Adipose tissue (tissue), 3 donors: ENCODE measurements around the gene MED10. TPM values are rescaled to one million over a fixed set of nuclear protein-coding genes. Genes with fewer than 3 reads are reported as not detected.

Experiments used
- H3K27ac ChIP-seq: one replicate; pipeline ENCODE4 v1.5.1; 2013; ENCODE audit warnings: low read depth, low read length
- WGBS, 3 donors: extraction: QIAGEN DNeasy Blood & Tissue Kit; methylation state at CpG; one replicate each; pipeline ENCODE4 v1.1.7; 2013; 5-methylcytosine and 5-hydroxymethylcytosine counted together
- polyA plus RNA-seq, 3 donors: library from polyadenylated mRNA; stranded (reverse); fragments of 200-250 nt; gene quantifications; one replicate each; pipeline ENCODE4 v1.2.3, GENCODE V29; 2013
- donor health status: healthy with polysubstance abuse.
- donor health status: Bipolar disorder and iron deficiency.
- donor health status: healthy.

MED10 gene
- polyA plus RNA-seq, 3 donors: 26.8 to 37.3 (median 35.5) TPM

- H3K27ac ChIP-seq: no peak overlapping the region
- 57 to 74% (median 69%) methylated on average over 6 of the region's 6 CpGs for WGBS, 3 donors
These were observed 24.6 kb upstream of the MED10 start for GRCh38 chr5:6402939-6403338.

- H3K27ac ChIP-seq: no peak overlapping the region
- 66 to 73% (median 70%) methylated on average over 2 of the region's 2 CpGs for WGBS, 3 donors
These were observed 23.1 kb upstream of the MED10 start for GRCh38 chr5:6401410-6401809.

GRCh38 chr5:6399980-6400910 lies 21.9 kb upstream of the MED10 start:
- WGBS, 3 donors: 56 to 77% (median 75%) methylated on average over 13 of the region's 13 CpGs
- no peak overlapping the region for H3K27ac ChIP-seq

GRCh38 chr5:6398570-6399230 lies 20.4 kb upstream of the MED10 start:
- H3K27ac ChIP-seq: no peak overlapping the region
- 84 to 89% (median 87%) methylated on average over 14 of the region's 14 CpGs for WGBS, 3 donors

DNA sequence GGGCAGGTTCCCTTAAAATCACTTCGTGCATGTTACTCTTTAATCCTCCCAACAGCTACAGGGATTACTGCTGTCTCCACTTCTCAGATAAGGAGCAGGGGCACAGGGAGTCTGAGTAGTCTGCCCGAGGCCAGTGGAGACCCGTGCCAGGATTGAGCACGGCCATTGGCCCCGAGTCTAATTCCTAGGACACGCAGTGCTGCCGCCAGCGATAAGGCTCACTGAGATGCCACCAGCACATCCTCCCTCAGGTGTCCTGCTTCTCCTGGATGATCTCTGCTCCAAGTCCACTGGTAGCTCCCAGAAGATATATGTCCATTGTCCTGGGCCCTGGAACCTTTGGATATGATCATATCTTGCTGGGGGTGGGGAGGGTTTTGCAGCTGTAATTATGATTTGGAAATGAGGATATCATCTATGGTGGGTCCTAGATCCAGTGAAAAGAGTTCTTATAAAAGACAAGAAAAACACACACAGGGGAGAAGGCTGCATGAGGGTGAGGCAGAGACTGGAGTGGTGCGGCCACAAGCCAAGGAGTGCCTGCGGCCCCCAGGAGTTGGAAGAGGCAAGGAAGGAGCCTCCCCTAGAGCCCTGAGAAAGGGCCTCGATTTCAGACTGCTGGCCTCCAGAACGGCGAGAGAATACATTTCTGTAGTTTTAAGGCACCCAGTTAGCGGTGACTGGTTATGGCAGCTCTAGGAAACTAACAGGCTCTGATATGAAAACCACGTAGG lies 19.4 kb upstream of the MED10 start:
- 85 to 91% (median 90%) methylated on average over 15 of the region's 15 CpGs for whole genome bisulfite sequencing, 3 donors
- H3K27ac ChIP-seq: no peak overlapping the region

GRCh38 chr5:6396836-6397535 lies 18.6 kb upstream of the MED10 start:
- WGBS, 3 donors: 87 to 90% (median 88%) methylated on average over 11 of the region's 11 CpGs
- H3K27ac ChIP-seq: no peak overlapping the region

GRCh38 chr5:6396043-6396442 lies 17.7 kb upstream of the MED10 start:
- whole genome bisulfite sequencing, 3 donors: 78 to 85% (median 83%) methylated on average over 8 of the region's 8 CpGs
- no peak overlapping the region for H3K27ac ChIP-seq

- H3K27ac ChIP-seq: no peak overlapping the region
- WGBS, 3 donors: 80 to 89% (median 86%) methylated on average over 3 of the region's 3 CpGs
These were observed 17.3 kb upstream of the MED10 start for GRCh38 chr5:6395621-6396020.

DNA sequence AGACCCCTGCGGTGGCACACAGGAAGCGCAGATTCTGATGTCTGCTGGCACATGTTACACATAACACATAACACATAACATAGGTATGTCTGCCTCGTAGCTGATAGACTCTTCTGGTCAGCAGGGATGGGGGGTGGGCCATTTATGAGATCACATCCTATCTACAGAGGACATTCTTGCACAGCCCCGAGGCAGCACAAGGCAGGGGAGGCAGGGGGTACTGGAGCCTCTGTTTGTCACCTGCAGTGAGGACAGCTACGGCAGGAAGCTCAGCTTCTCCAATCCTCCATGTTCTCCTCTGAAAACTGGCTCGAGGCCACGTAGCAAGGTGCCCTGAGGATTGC lies 16.7 kb upstream of the MED10 start:
- H3K27ac ChIP-seq: no peak overlapping the region
- 70 to 74% (median 71%) methylated on average over 7 of the region's 7 CpGs for WGBS, 3 donors

DNA sequence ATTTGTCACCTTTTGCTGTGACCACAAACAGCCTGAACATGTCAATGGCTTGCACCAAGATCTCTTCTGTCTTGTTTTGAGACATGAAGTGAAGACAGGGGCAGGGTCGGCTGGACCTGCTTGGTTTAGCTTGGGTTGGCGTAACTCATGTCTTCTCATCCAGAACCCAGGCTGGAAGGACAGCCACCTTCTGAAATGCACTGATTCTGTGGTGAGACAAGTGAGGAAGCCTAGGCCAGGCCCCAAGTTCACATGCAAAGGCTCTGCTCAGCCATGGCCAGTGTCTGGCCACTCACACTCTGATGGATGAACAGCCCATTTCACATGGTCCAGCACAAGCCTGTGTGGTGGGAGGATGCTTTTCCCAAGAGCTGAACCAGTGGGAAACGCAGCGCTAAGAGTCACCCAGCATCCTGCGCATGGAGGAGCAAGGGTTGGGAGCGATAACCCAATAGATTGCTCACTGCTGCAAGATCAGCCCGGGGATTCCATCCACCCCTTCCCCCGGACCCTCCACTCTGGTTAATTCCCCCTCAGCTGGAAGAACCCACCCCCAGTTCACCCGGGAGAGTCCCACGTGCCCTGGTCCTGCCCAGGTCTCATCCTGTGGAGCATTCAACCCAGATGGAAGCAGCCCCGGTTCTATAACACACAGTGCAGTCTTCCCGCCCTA lies 16.2 kb upstream of the MED10 start:
- H3K27ac ChIP-seq: no peak overlapping the region
- WGBS, 3 donors: 80 to 87% (median 86%) methylated on average over 12 of the region's 12 CpGs

- WGBS, 3 donors: 78 to 90% (median 89%) methylated on average over 2 of the region's 2 CpGs
- H3K27ac ChIP-seq: no peak overlapping the region
These were observed 15.3 kb upstream of the MED10 start for GRCh38 chr5:6393596-6394194.

DNA sequence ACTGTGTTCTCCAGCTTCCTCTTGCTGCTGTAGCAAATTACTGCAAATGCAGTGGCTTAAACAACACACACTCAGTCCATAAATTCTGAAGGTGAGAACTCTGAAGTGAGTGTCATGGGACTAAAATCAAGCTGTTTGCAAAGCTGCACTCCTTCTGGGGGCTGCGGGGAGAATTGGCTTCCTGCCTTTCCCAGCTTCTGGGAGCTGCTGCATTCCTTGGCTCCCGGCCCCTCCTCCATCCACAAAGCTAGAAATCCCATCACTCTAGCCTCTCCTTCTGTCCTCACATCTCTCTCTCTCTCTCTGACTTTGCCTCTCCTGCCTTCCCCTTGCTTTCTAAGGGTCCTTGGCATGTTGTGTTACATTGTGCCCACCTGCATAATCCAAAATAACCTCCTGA lies 14.2 kb upstream of the MED10 start:
- no peak overlapping the region for H3K27ac ChIP-seq
- WGBS, 3 donors: 30 to 51% (median 34%) methylated on average over 2 of the region's 2 CpGs

- 74 to 88% (median 85%) methylated on average over 4 of the region's 4 CpGs for WGBS, 3 donors
- no peak overlapping the region for H3K27ac ChIP-seq
These were observed 12.8 kb upstream of the MED10 start for GRCh38 chr5:6391151-6391550.

GRCh38 chr5:6389946-6390530 lies 11.7 kb upstream of the MED10 start:
- WGBS, 3 donors: 71 to 84% (median 78%) methylated on average over 7 of the region's 7 CpGs

GRCh38 chr5:6389397-6389796 lies 11.1 kb upstream of the MED10 start:
- H3K27ac ChIP-seq: no peak overlapping the region
- 59 to 70% (median 69%) methylated on average over 5 of the region's 5 CpGs for WGBS, 3 donors

More at GRCh38 chr5:6389946-6390530, 11.7 kb upstream of the MED10 start:
- no peak overlapping the region for H3K27ac ChIP-seq

GRCh38 chr5:6387970-6388369 lies 9.6 kb upstream of the MED10 start:
- no peak overlapping the region for H3K27ac ChIP-seq

- H3K27ac ChIP-seq: no peak overlapping the region
- 77 to 91% (median 78%) methylated on average over 1 of the region's 1 CpG for WGBS, 3 donors
These were observed 7.9 kb upstream of the MED10 start for GRCh38 chr5:6386271-6386670.
